GM12872 (cell line): Measurements from ENCODE around the gene CLEC4E.

Experiments used
- CTCF ChIP-seq: IDR thresholded peaks from 3 replicates; pipeline ENCODE4 v1.5.1; 2011; ENCODE audit warnings: low read depth, mild to moderate bottlenecking, low read length, moderate library complexity; ENCODE audit not compliant: insufficient read depth

CLEC4E gene

GRCh38 chr12:8508223-8508622 is 32.5 kb downstream of the CLEC4E start:
- no peak for TF ChIP-seq CTCF

- no peak for TF ChIP-seq CTCF
Observed at GRCh38 chr12:8507596-8507995, 33.1 kb downstream of the CLEC4E start.

- TF ChIP-seq CTCF: no peak
Observed at GRCh38 chr12:8504351-8504750, 36.4 kb downstream of the CLEC4E start.

GRCh38 chr12:8501720-8502119 is 39.0 kb downstream of the CLEC4E start:
- TF ChIP-seq CTCF: no peak

GRCh38 chr12:8499616-8500015 is 41.1 kb downstream of the CLEC4E start:
- peak; percentile 41; the same call in 2 of the 3 replicates for TF ChIP-seq CTCF

GRCh38 chr12:8493084-8493483 is 47.6 kb downstream of the CLEC4E start:
- TF ChIP-seq CTCF: no peak

- no peak for TF ChIP-seq CTCF
Observed at GRCh38 chr12:8491646-8492530, 48.8 kb downstream of the CLEC4E start.
